NCI-H510A treated with DMSO at 0.1 percent for 48 hours (cell line): ENCODE results near the gene INPP4B.
A peak's percentile ranks its signal among the peaks of the same experiment; 100 is the strongest.
"Not testable (repeated sequence)": the region's sequence is repeated elsewhere in the genome, so short reads cannot be mapped to it uniquely, and the experiment has no call there.

Experiments
- DNase-seq: peaks from one replicate; lab custom pipeline; 2025; lab: John Stamatoyannopoulos, UW

The INPP4B gene

GRCh38 chr4:142079959-142080358, 766.1 kb downstream of the INPP4B start:
- DNase-seq, result no peak

GRCh38 chr4:142077048-142077447, 769.1 kb downstream of the INPP4B start:
- DNase-seq, result no peak

DNA sequence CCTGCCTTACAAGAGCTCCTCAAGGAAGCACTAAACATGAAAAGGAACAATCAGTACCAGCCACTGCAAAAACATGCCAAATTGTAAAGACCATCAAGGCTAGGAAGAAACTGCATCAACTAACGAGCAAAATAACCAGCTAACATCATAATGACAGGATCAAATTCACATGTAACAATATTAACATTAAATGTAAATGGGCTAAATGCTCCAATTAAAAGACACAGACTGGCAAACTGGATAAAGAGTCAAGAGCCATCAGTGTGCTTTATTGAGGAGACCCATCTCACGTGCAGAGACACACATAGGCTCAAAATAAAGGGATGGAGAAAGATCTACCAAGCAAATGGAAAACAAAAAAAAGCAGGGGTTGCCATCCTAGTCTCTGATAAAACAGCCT, 777.8 kb downstream of the INPP4B start:
- not testable (repeated sequence) for DNase-seq

GRCh38 chr4:142066562-142066961, 779.5 kb downstream of the INPP4B start:
- DNase-seq, result not testable (repeated sequence)

DNA sequence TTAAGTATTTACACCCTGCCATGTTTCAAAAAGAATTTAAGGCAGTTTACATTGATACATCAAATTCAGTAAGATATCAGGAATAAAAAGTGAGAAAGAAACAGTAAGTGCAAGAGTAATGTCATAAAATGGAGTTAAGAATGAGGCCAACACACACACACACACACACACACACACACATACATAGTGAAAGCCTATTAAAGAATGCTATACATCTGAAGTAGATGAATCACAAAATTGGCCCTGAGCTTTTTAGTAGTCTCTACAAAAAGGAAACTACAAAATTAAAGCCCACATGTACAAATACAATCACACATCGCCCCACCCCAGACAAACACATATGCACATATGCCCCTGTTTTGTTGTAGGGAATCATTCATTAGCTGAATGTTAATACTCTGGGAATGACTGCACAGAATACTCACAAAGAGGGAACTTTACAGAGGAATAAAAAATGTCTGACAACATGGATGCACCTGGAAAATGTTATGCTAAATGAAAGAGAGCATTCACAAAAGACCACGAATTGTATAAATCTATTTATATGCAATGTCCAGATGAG, 780.9 kb downstream of the INPP4B start:
- DNase-seq, result no peak

GRCh38 chr4:142064181-142064580, 781.9 kb downstream of the INPP4B start:
- no peak for DNase-seq

- DNase-seq, result no peak
Observed at GRCh38 chr4:142045996-142046395, 800.1 kb downstream of the INPP4B start.

DNA sequence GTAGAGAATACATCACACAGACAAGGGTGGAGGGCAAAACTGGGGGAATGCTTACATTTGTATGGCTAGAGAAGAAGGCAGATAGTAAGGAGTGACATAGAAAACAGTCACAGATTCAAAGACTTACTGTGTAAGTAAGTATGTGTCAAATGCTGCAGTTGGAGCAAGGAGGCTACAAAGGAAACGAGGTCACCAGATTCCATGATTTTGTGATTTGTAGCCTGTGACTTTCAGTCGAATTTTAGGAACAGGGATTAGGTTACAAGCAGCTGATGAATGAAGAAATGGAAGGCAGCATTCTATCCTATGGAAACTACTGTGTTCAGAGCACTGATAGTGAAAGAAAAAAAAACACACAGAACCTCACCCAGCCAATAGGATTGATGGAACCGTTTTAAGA, 801.8 kb downstream of the INPP4B start:
- no peak for DNase-seq

DNA sequence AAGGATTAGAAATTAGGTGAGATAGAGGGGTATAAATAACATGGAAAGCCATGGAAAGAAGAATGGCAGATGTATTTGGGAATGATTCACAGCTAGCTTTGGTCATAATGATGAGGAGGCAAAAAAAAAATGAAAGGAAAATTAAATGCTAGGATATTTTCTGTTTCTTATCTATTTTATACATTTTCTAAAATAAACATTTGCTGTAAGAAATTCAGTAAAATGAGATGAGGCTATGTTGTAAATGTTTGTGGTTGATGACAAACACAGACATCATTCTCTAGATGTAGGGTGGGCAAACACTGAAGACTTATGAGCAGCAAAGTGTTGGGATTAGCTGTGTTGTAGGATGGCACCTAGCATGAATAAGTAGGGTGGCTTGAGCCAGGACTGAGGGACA, 802.6 kb downstream of the INPP4B start:
- DNase-seq, result no peak

DNA sequence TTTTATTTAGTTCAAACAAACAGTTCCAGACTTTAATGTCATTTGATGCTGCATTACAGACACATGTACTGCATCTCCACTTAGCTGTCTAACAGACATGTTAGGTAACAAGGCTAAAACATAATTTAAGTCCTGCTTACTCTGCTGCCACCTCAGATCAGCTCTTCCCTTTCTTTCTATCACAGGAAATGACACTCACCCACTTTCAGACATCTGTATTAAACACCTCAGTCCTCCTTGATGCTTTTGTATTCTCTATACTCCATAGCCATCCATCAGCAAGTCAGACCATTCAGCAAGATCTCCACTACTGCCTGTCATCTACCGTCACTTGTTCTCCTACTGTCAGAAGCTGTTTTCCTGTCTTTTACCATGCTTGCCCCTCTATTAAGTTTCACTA, 804.3 kb downstream of the INPP4B start:
- no peak for DNase-seq

- DNase-seq, result no peak
Observed at GRCh38 chr4:142040043-142040442, 806.1 kb downstream of the INPP4B start.

DNA sequence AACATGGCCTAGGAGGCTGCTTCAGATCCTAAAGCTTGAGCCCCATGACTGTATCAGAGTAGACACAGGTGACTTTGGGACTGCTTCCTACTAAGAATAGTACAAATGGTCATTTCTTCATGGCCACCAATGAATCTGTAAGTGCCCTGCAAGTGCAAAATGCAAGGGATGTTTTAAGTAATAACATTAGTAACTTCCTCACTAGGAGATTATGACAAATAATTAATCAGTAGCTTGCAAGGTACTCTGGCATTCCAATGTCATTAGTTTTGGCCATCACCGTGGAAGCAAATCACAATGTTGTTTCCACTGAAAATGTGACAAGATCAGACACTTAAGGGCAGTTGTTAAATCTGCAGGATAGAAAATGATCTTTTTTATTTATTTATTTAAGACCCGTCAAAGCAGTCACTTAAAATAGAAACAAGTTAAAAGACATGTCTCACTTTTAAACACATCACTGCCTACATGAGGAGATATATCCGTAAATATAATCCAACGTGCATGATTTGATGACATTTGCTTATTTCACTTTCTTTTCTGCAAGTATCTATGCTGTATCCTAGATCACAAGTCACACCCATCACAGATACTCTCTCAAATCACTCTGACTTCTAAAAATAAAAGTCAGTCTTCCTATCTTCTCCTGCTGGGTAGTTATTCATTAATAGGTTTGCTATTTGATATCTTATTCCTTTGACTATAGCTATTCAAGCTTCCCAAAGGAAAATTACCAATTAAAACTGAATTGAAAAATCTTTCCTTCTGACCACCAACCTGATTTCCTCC, 809.1 kb downstream of the INPP4B start:
- no peak for DNase-seq

DNA sequence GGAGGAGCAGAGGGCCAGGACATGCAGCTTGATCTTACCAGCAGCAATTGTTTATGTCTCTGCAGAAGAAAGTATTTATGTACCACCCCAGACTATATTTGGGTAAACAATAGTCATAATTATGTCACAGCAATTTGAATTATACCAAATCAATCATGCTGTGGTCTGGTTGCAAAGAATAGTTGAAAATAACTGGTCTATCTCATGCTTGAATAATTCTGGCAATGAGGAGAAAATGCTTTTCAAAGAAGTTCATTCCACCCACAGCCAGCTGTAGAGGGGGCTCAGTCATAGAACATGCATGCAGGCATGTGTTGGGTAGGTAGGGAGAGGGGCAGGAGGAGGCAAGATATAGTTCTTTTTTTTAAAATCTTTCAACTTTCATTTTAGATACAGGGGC, 810.5 kb downstream of the INPP4B start:
- DNase-seq, result no peak

DNA sequence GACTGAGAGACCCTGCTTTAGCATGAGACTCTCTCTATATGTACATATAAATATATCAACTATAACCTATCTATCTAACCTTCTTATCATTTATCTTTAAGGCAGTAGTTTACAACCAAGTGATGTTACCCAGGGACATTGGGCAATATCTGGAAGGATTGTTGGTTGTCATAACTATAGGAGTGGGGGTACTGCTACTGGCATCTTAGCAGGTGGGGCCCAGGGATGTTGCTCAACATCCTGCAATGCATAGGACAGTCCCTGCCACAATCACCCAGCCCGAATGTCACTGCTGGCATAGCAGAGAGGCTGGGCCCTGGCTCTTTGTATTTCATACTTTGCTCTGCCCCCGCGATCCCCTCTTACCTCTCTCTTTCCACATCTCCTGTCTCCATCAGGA, 812.0 kb downstream of the INPP4B start:
- no peak for DNase-seq

- DNase-seq, result no peak
Observed at GRCh38 chr4:142030010-142030409, 816.1 kb downstream of the INPP4B start.

- DNase-seq, result no peak
Observed at GRCh38 chr4:142021761-142022160, 824.3 kb downstream of the INPP4B start.

DNA sequence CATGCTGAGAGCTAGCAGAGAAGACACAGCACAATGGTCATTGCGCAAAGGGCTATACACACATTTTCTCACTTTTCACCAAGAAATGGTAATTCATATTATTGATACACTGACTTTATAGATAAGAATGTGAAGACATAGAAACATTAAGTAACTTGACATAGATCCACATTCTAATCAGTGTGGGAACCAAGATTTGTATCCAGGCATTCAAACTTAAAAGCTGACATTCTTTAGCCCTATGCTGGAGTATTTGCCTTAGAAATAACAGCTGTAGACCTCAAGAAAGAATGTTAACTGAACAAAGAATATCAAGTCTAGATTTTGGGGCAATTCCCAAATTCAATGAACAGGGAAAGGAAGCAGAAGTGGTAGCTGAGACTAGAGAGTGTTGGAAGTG, 824.9 kb downstream of the INPP4B start:
- no peak for DNase-seq

- DNase-seq, result peak; percentile 41
Observed at GRCh38 chr4:142016031-142016430, 830.1 kb downstream of the INPP4B start.

DNA sequence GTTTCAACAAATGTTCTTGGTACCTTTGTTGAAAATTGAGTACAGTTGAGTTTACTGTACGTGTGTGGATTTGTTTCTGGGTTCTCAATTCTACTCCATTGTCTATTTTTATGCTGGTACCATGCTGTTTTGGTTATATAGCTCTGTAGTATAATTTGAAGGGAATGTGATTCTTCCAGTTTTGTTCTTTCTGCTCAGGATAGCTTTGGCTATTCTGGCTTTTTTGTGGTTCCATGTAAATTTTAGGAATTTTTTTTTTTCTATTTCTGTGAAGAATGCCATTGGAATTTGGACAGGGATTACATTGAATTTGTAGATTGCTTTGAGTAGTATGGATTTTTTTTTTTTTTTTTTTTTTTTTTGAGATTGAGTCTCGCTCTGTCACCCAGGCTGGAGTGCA, 836.4 kb downstream of the INPP4B start:
- DNase-seq, result no peak

DNA sequence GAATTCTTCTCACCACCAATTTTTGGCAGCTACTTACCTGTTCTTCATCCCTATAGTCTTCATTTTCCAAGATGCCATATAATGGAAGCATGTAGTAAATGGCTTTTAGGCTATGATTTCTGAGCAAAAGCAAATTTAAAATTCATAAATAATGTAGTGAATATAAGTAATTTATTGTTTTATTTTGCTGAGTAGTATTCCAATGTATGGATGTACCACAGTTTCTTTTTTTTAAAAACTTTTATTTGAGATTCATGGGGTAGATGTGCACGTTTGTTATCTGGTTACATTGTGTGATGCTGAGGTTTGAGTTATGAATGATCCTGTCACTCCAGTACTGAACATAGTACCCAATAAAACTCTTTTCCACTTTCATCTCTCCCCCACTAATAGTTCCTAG, 840.6 kb downstream of the INPP4B start:
- DNase-seq, result no peak

DNA sequence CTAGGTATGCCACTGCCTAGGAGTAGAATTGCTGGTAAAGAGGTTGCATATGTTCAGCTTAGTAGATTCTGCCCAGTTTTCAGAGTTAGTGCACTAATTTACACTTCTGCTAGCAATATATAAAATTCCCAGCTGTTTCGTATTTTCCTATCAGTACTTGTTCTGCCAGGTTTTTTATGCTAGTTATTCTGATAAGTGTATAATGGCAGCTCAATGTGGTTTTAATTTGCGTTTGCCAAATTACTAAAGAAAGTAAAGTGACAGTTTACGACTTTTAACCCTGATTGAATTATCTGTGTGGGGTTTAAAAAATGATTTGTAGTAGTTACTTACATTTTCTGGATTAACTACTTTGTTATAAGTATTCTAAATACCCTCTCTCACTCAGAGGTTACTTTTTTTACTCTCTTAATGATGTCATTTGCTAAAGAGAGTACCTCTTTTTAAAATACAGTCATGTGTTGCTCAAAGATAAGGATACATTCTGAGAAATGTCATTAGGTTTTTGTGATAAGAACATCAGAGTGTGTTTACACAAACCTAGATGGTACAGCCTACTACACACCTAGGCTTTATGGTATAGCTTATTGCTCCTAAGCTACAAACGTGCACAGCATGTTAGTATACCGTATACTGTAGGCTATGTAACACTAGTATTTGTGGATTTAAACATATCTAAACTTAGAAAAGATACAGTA, 846.5 kb downstream of the INPP4B start:
- DNase-seq, result no peak

GRCh38 chr4:141995056-141995455, 851.0 kb downstream of the INPP4B start:
- DNase-seq, result no peak

DNA sequence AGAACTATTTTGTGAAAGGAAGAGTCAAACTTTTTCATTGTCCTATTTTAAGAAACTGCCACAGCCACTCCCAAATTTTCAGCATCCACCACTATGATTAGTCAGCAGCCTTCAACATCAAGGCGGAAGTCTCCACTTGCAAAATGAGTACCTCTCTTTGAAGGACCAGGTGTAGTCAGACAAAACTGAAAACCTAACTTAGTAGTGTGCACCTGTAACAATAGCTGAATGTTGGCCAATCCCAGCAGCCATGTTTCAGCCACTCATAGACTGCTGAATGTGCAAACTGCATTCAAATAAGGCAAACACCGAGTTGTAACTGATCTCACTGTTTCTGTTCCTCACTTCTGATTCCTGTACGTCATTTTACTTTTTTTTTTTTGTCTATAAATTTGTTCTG, 868.7 kb downstream of the INPP4B start:
- peak; percentile 66 for DNase-seq
